ENCODE data around the gene TMEM273. TPM values are rescaled to one million over a fixed set of nuclear protein-coding genes. Genes with fewer than 3 reads are reported as not detected.

TMEM273 gene
- not detected in 5 replicates for total RNA-seq (2022; extraction: Qiagen RNA extraction)

DNA sequence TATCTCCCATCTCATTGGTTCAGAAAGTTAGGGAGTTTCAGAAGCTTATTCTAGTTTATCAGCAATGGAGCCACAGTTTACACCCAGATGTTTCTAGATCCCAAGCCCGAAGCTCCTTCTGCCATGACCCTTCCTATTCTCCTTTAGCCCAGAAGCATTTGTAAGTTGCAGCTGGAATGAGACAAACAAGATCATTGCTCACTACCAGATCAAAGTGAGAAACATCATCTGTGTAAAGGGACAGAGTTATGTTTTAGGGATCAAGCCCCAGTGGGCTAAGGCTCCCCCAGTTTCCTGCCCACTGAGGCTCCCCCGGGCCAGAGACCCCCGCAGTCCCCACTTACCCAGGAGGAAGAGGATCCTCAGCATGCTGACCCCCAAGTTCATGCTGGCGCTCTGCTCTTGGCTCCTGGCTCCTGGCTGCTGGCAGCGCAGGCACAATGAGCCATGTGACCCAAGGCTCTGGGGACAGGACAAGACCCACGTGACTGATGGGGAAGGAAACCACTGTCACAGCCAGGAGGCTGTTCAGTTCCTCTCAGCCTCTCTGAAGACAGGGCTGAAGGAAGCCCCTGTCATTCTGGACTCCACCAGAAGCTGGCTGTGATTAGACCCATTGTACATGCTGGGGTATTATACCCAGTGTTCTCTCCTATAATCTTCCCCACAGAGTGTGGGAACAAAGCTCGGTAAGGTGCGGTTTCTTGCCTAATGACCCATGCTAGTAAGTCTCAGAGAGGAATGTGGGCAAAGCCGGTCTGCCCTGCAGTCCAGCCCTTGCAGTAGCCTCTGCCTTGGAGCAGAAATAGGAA is at the start of gene TMEM273:
Gene TMEM273, minus strand, starts transcription at position 442 of the 812 bp plus-strand sequence. Its CDS starts 55 bp downstream, at position 387.

DNA sequence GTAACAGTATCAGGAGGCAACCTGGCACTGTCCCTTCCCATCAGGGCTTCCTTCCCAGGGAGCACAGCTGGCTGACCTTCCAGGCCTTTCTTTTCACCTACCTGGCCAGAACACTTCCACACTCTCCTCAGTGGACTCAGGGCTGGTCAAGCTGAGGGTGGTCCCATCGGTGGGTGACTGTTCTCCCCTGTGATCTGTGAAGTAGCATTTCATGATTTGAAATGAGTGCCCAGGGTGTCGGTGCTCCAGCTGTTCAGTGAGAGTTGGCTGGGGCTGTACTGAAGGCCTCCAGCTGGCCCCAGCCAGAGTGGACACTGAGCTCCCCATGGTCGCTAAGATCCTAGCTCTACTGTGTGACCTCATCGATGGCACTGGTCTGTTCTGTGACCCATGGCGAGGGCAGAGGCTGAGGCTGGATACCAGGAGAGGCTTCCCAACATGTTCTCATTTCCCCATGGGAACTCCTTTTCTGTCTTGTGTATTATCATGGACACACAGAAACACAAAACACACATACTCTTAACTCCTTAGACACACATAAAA is 54.4 kb downstream of the TMEM273 start, which contains the start of gene FAM170B:
Gene FAM170B, minus strand, starts transcription at position 316 of the 543 bp plus-strand sequence. Its CDS starts 103 bp downstream, at position 213.

DNA sequence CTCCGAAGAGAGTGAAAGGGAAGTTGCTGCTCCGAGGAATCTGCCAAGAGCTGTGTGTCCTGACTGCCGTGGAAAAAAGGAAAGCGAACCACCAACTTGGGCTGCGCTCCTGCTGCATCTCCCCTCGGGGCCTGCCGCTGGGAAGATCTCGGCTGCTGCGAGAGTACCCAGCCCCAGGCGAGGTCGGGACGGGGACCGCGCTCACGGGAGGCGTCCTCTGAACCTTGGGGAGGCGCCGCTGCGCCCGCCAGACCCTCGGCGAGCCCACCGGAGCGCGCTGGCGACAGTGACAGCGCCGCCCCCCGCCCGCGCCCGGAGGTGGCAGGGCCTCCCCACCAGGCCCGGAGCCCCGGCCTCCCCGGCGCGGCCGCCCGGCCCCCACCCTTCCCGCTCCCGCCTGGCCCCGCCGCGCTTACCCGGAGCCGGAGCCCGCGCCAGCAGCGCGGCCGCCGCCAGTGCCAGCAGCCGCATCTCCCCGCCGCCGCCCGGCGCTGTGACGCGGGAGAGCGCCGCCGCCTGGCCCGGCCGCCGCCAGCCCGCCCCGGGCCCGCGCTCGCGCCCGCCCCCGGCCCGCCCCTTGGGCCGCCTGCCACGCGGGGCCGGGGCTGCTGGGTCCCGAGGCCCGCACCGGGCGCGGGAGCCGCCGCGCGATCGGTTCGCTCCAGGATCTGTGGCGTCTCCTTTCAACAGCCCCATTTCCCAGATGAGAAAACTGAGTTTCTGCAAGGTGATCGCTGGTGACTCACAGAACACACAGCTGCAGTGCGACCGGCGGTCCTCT is 73.0 kb downstream of the TMEM273 start, which contains the start of gene VSTM4:
Gene VSTM4, minus strand, starts transcription at position 508 of the 781 bp plus-strand sequence. Its CDS starts 37 bp downstream, at position 471.

Other genes with a start within 250 kb of the TMEM273 start
- not detected in 5 replicates for gene LRRC18, start 248.6 kb downstream of the TMEM273 start, total RNA-seq (2022; extraction: Qiagen RNA extraction)
- gene VSTM4, start 72.9 kb downstream of the TMEM273 start, total RNA-seq (2022; extraction: Qiagen RNA extraction), result 0.30 to 0.60 TPM (median 0.42 TPM) in 5 replicates
- gene FAM170B, start 54.4 kb downstream of the TMEM273 start, total RNA-seq (2022; extraction: Qiagen RNA extraction), result not detected in 5 replicates
- not detected in 5 replicates for gene C10orf71, start 110.8 kb upstream of the TMEM273 start, total RNA-seq (2022; extraction: Qiagen RNA extraction)
- gene DRGX, start 207.7 kb upstream of the TMEM273 start, total RNA-seq (2022; extraction: Qiagen RNA extraction), result 0.06 to 0.09 TPM in 2 of 5 replicates, not detected in the others

All from A549 treated with CORT108297 at 1 μM for 4 hours (cell line).